Measurements from ENCODE around the gene GALNTL6.
"Not testable (repeated sequence)": the region's sequence is repeated elsewhere in the genome, so short reads cannot be mapped to it uniquely, and the experiment has no call there.

Gene GALNTL6

DNA sequence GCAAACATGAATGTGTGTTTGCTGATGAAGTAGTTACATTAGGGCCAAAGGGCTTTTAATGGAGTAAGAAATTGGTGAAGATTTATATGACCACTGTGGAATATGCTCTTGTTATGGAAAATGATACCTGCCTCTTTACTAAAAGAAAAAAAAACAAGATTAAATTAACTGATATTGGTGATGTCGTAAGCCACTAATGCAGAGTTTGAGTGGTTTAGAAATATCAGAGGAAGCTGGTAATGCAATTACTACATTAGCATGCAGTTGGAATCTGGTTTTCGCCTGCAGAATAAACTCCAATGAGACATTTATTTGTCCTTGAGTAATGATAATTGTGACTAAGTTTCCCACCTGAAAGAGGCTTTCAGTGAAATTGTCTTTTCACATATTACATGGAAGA is 597.9 kb downstream of the GALNTL6 start:
- TF ChIP-seq CTCF (IDR thresholded peaks at IDR 0.05; ENCODE audit: low read depth, low read length), result no peak

DNA sequence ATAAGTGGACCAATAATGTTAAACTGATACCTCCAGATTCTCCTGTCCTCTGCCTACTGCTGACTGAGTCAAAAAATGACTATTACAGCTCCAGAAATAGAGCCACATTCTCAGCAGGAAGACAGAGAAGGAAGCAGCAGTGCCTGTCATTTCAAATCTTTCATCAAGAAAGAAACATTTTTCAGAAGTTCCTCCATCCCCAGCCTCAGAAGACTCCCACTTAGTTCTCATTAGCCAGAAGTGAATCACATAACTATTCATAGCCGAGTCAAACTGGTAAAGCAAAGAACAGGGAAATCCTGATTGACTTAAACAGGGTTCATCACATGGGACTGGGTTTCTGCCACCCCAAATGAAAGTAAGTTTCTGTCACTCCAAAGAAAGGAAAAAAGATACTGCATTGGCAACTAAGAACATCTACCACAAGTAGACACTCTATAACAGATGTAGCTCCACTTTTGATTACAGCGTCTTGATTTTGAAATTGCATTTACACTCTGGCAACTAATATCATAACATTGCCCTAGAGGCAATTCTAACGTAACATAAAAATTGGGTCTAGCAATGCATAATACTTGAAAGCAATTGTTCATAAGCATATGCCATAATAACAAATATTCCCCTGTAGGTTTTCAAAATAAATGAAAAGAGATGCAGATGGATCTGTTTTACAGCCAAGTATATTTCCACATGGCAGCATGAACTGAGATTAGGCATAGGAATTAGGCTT is 599.8 kb downstream of the GALNTL6 start:
- DNase-seq (ENCODE audit: low read depth in 2 of 2), result no peak
- no peak overlapping the region for H3K4me3 ChIP-seq (replicated peaks in 1 of 2; ENCODE audit: low read depth in 2 of 2, low read length in 2 of 2)
- no peak for TF ChIP-seq CTCF (IDR thresholded peaks at IDR 0.05; ENCODE audit: low read depth, low read length)

More for the DNA sequence above, 597.9 kb downstream of the GALNTL6 start:
- no peak for DNase-seq (ENCODE audit: low read depth in 2 of 2)
- no peak overlapping the region for H3K4me3 ChIP-seq (replicated peaks in 1 of 2; ENCODE audit: low read depth in 2 of 2, low read length in 2 of 2)

GRCh38 chr4:172428979-172429378 is 615.8 kb downstream of the GALNTL6 start:
- not testable (repeated sequence) for DNase-seq (ENCODE audit: low read depth in 2 of 2); H3K4me3 ChIP-seq (replicated peaks in 1 of 2; ENCODE audit: low read depth in 2 of 2, low read length in 2 of 2)

DNA sequence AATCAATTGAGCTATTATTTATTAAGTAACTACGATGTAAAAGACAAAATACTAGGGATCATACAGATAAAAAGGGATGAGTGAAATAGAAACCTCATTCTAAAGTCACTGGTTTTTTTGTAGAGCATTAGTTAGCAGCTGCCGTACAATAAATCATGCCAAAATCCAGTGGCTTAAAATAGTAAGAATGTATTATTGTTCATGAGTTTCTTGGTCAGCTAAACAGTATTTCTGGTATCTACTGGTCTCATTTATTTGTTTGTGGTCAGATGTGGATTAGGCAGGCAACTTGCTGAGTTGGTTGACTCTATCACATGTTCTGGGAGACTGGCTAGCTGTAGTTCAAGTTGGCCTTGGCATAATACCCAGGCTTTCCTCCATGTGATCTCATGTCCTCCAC is 667.3 kb downstream of the GALNTL6 start:
- no peak for TF ChIP-seq CTCF (IDR thresholded peaks at IDR 0.05; ENCODE audit: low read depth, low read length)
- DNase-seq (ENCODE audit: low read depth in 2 of 2), result no peak

DNA sequence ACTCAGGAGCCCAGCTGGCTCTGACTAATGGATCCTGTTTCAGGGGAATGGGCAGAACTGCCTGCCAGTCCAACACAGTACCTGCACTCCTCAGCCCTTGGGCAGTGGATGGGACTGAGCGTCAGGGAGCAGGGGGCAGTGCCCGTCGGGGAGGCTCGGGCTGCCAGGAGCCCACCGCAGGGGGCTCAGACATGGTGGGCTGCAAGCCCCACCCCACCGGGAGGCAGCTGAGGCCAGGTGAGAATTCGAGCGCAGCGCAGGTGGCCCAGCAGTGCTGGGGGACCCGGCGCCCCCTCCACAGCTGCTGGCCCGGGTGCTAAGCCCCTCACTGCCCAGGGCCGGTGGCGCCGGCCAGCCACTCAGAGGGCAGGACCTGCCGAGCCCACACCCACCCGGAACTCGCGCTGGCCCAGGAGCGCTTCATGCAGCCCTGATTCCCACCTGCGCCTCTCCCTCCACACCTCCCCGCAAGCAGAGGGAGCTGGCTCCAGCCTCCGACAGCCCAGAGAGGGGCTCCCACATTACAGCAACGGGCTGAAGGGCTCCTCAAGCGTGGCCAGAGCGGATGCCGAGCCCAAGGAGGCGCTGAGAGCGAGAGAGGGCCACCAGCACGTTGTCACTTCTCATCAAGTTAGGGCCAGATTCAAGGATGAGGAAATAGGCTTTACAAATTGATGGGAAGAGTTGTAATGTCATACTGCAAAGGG is 668.8 kb downstream of the GALNTL6 start:
- no peak for TF ChIP-seq CTCF (IDR thresholded peaks at IDR 0.05; ENCODE audit: low read depth, low read length)
- no peak for DNase-seq (ENCODE audit: low read depth in 2 of 2)
- no peak overlapping the region for H3K4me3 ChIP-seq (replicated peaks in 1 of 2; ENCODE audit: low read depth in 2 of 2, low read length in 2 of 2)

More for the DNA sequence above, 667.3 kb downstream of the GALNTL6 start:
- H3K4me3 ChIP-seq (replicated peaks in 1 of 2; ENCODE audit: low read depth in 2 of 2, low read length in 2 of 2), result no peak overlapping the region

- no peak for TF ChIP-seq CTCF (IDR thresholded peaks at IDR 0.05; ENCODE audit: low read depth, low read length)
- DNase-seq (ENCODE audit: low read depth in 2 of 2), result no peak
Measured at GRCh38 chr4:172485007-172485406, 671.8 kb downstream of the GALNTL6 start.

GRCh38 chr4:172486531-172486930 is 673.3 kb downstream of the GALNTL6 start:
- no peak for TF ChIP-seq CTCF (IDR thresholded peaks at IDR 0.05; ENCODE audit: low read depth, low read length)
- no peak for DNase-seq (ENCODE audit: low read depth in 2 of 2)

More at GRCh38 chr4:172485007-172485406, 671.8 kb downstream of the GALNTL6 start:
- no peak overlapping the region for H3K4me3 ChIP-seq (replicated peaks in 1 of 2; ENCODE audit: low read depth in 2 of 2, low read length in 2 of 2)

More at GRCh38 chr4:172486531-172486930, 673.3 kb downstream of the GALNTL6 start:
- H3K4me3 ChIP-seq (replicated peaks in 1 of 2; ENCODE audit: low read depth in 2 of 2, low read length in 2 of 2), result no peak overlapping the region

All from cardiac fibroblast (primary cell).